Retinal pigment epithelial cell (primary cell): ENCODE measurements around the gene HNRNPK.

Source experiments
- DNase-seq: peaks from one replicate; pipeline ENCODE4 v3.0.0-alpha.2; 2010; ENCODE audit warnings: low read depth
- H3K4me3 ChIP-seq: 2 replicates; pipeline ENCODE4 v1.5.1; 2011; ENCODE audit warnings: mild to moderate bottlenecking, low read length, control low read depth, moderate library complexity
- CTCF ChIP-seq: conservative IDR thresholded peaks from 2 replicates; pipeline ENCODE4 v1.5.1; 2011; ENCODE audit warnings: low read depth, low read length, control low read depth, inconsistent platforms

The HNRNPK gene

GRCh38 chr9:83977196-83977595, 2.8 kb downstream of the HNRNPK start:
- no peak for TF ChIP-seq CTCF
- no peak for DNase-seq
- peak overlapping the region; percentile 99 for H3K4me3 ChIP-seq

GRCh38 chr9:83976372-83976771, 3.6 kb downstream of the HNRNPK start:
- no peak for TF ChIP-seq CTCF
- peak overlapping the region; percentile 13 for H3K4me3 ChIP-seq
- DNase-seq, result no peak

DNA sequence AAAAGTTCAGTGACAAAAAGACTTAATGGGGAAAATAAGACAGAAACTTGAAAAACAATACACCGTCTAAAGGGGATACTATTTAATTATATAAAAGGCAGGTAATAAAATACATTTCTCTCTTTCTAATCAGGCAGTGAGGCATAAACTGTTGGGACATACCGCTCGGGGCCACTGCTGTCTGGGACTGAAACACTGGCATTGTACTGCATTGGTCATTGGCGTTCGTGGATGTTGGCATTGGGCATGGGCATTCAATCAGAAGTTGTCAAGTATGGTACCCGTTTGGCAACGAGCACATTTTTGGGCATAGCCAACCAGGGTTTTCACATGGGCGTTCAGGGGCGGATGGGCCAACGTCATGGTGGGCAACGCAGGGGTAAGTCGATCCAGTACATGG, 4.7 kb downstream of the HNRNPK start:
- no peak for TF ChIP-seq CTCF
- H3K4me3 ChIP-seq, result no peak overlapping the region
- no peak for DNase-seq

- H3K4me3 ChIP-seq, result no peak overlapping the region
- no peak for DNase-seq
- TF ChIP-seq CTCF, result no peak
Measured at GRCh38 chr9:83972286-83972685, 7.7 kb downstream of the HNRNPK start.

DNA sequence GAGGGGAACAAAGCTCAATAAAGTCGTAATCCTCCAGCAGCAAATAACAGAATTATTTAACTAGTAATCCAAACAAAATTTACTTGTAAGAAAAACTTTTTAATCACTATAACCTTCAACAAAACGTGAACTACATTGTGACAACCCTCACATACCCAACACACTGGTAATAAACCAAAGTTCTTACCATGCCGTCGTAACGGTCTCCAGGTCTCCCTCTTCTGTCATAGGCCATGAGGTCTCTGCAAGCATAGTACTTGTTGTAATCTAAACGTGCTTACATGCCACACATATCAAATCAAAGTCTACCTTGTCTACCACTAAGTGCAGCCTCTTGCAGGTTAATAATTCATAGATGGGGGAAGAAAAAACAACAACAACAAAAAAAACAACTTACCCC, 8.5 kb downstream of the HNRNPK start:
- TF ChIP-seq CTCF, result no peak
- no peak for DNase-seq
- no peak overlapping the region for H3K4me3 ChIP-seq

- DNase-seq, result no peak
- no peak for TF ChIP-seq CTCF
- no peak overlapping the region for H3K4me3 ChIP-seq
Measured at GRCh38 chr9:83969602-83970001, 10.4 kb downstream of the HNRNPK start.

DNA sequence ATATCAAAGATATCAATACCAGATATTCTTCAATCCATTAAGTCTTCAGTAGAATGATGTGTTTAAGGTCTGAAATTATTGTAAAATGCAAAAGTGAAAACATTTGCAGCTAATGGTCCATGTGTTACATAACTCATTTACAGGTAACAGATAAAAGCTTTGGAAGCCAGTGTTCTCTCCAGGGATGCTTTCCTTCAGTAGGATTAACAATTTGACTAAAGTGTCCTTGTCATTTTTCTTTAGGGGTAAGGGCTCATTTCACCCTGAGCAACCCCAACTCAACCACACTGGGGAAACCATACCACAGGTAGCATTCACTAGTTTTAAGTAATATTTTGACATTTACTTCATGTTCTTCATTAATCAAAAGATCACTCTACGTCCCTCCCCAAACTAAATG, 12.9 kb downstream of the HNRNPK start:
- TF ChIP-seq CTCF, result no peak
- DNase-seq, result no peak
- H3K4me3 ChIP-seq, result no peak overlapping the region
